HG03565 (cell line): ENCODE results near the gene CCDC57.

Experiments used
- ATAC-seq: cut with Tn5 transposase; IDR thresholded peaks from one replicate; pipeline ENCODE4 v1.9.1; 2021; ENCODE audit warnings: mild to moderate bottlenecking, moderate library complexity; ENCODE audit not compliant: unreplicated experiment

CCDC57 gene

GRCh38 chr17:82112181-82112913 is 100.3 kb downstream of the CCDC57 start:
- ATAC-seq = no peak

- ATAC-seq = no peak
These were observed 102.3 kb downstream of the CCDC57 start for GRCh38 chr17:82110298-82110697.

- no peak for ATAC-seq
These were observed 103.6 kb downstream of the CCDC57 start for GRCh38 chr17:82108961-82109475.

- ATAC-seq = no peak
These were observed 104.1 kb downstream of the CCDC57 start for GRCh38 chr17:82108496-82108945.

GRCh38 chr17:82108038-82108437 is 104.6 kb downstream of the CCDC57 start:
- no peak for ATAC-seq

GRCh38 chr17:82107341-82107860 is 105.2 kb downstream of the CCDC57 start:
- no peak for ATAC-seq

- no peak for ATAC-seq
These were observed 105.8 kb downstream of the CCDC57 start for GRCh38 chr17:82106688-82107305.

- peak; percentile 46 for ATAC-seq
These were observed 106.6 kb downstream of the CCDC57 start for GRCh38 chr17:82105882-82106687.

GRCh38 chr17:82105417-82105881 is 107.2 kb downstream of the CCDC57 start:
- no peak for ATAC-seq

- ATAC-seq = no peak
These were observed 107.7 kb downstream of the CCDC57 start for GRCh38 chr17:82104797-82105416.

- no peak for ATAC-seq
These were observed 108.8 kb downstream of the CCDC57 start for GRCh38 chr17:82103553-82104451.

- no peak for ATAC-seq
These were observed 110.6 kb downstream of the CCDC57 start for GRCh38 chr17:82101767-82102679.

- no peak for ATAC-seq
These were observed 111.3 kb downstream of the CCDC57 start for GRCh38 chr17:82101301-82101715.

- no peak for ATAC-seq
These were observed 111.9 kb downstream of the CCDC57 start for GRCh38 chr17:82100502-82101298.

- peak; percentile 0 for ATAC-seq
These were observed 113.5 kb downstream of the CCDC57 start for GRCh38 chr17:82098939-82099763.

- peak; percentile 64 for ATAC-seq
These were observed 114.3 kb downstream of the CCDC57 start, which contains the start of gene FASN for GRCh38 chr17:82098169-82098938. TSS of gene FASN (minus strand) at chr17:82098236. CDS start at chr17:82096445, 1,791 bp downstream.
